ENCODE results near the gene KDM4B.

KDM4B gene

GRCh38 chr19:5131031-5131505 is 162.2 kb downstream of the KDM4B start:
- Histone ChIP-seq H3K4me1 (ENCODE audit: control insufficient read depth in 1 of 2, insufficient read depth in 2 of 2, low read length in 2 of 2) (no peaks in the 10 kb centered on the region), H3K27ac (ENCODE audit: low read depth, low read length) (no peak overlapping the region)

GRCh38 chr19:5131506-5132205 is 162.7 kb downstream of the KDM4B start:
- Histone ChIP-seq H3K4me3 (ENCODE audit: low read depth in 1 of 2, low read length in 2 of 2) (no peak overlapping the region), H3K27me3 (ENCODE audit: control insufficient read depth in 1 of 2, insufficient read depth in 2 of 2, low read length in 2 of 2) (no peaks in the 10 kb centered on the region), H3K9ac (ENCODE audit: low read depth in 1 of 2, low read length in 2 of 2) (no peak overlapping the region), H3K36me3 (ENCODE audit: control insufficient read depth in 1 of 2, insufficient read depth in 2 of 2, low read length in 2 of 2) (peaks cover 11 to 30% of the 10 kb centered on the region in 2 donors), H3K4me1 (ENCODE audit: control insufficient read depth in 1 of 2, insufficient read depth in 2 of 2, low read length in 2 of 2) (no peaks in the 10 kb centered on the region), H3K27ac (ENCODE audit: low read depth, low read length) (no peak overlapping the region), H3K9me3 (ENCODE audit: control insufficient read depth in 1 of 2, low read length in 2 of 2) (no peaks in the 10 kb centered on the region)

More at GRCh38 chr19:5131031-5131505, 162.2 kb downstream of the KDM4B start:
- H3K27me3 ChIP-seq (ENCODE audit: control insufficient read depth in 1 of 2, insufficient read depth in 2 of 2, low read length in 2 of 2), result no peaks in the 10 kb centered on the region
- peak overlapping the region in 1 of 2 donors; percentile 15 for H3K4me3 ChIP-seq (ENCODE audit: low read depth in 1 of 2, low read length in 2 of 2)
- no peaks in the 10 kb centered on the region for H3K9me3 ChIP-seq (ENCODE audit: control insufficient read depth in 1 of 2, low read length in 2 of 2)
- no peak overlapping the region for H3K9ac ChIP-seq (ENCODE audit: low read depth in 1 of 2, low read length in 2 of 2)
- H3K36me3 ChIP-seq (ENCODE audit: control insufficient read depth in 1 of 2, insufficient read depth in 2 of 2, low read length in 2 of 2), result peaks cover 11 to 30% of the 10 kb centered on the region in 2 donors

GRCh38 chr19:5132206-5132560 is 163.3 kb downstream of the KDM4B start:
- no peaks in the 10 kb centered on the region for H3K9me3 ChIP-seq (ENCODE audit: control insufficient read depth in 1 of 2, low read length in 2 of 2)
- no peak overlapping the region for H3K27ac ChIP-seq (ENCODE audit: low read depth, low read length)
- H3K4me3 ChIP-seq (ENCODE audit: low read depth in 1 of 2, low read length in 2 of 2), result no peak overlapping the region
- peaks cover 11 to 32% of the 10 kb centered on the region in 2 donors for H3K36me3 ChIP-seq (ENCODE audit: control insufficient read depth in 1 of 2, insufficient read depth in 2 of 2, low read length in 2 of 2)
- no peaks in the 10 kb centered on the region for H3K27me3 ChIP-seq (ENCODE audit: control insufficient read depth in 1 of 2, insufficient read depth in 2 of 2, low read length in 2 of 2)
- H3K4me1 ChIP-seq (ENCODE audit: control insufficient read depth in 1 of 2, insufficient read depth in 2 of 2, low read length in 2 of 2), result no peaks in the 10 kb centered on the region
- no peak overlapping the region for H3K9ac ChIP-seq (ENCODE audit: low read depth in 1 of 2, low read length in 2 of 2)

- H3K36me3 ChIP-seq (ENCODE audit: control insufficient read depth in 1 of 2, insufficient read depth in 2 of 2, low read length in 2 of 2), result peaks cover 19 to 40% of the 10 kb centered on the region in 2 donors
- H3K4me3 ChIP-seq (ENCODE audit: low read depth in 1 of 2, low read length in 2 of 2), result no peak overlapping the region
- H3K9me3 ChIP-seq (ENCODE audit: control insufficient read depth in 1 of 2, low read length in 2 of 2), result no peaks in the 10 kb centered on the region
- H3K27ac ChIP-seq (ENCODE audit: low read depth, low read length), result no peak overlapping the region
- no peaks in the 10 kb centered on the region for H3K4me1 ChIP-seq (ENCODE audit: control insufficient read depth in 1 of 2, insufficient read depth in 2 of 2, low read length in 2 of 2)
- no peaks in the 10 kb centered on the region for H3K27me3 ChIP-seq (ENCODE audit: control insufficient read depth in 1 of 2, insufficient read depth in 2 of 2, low read length in 2 of 2)
- no peak overlapping the region for H3K9ac ChIP-seq (ENCODE audit: low read depth in 1 of 2, low read length in 2 of 2)
Measured at GRCh38 chr19:5132698-5133651, 164.1 kb downstream of the KDM4B start.

GRCh38 chr19:5133986-5134595 is 165.2 kb downstream of the KDM4B start:
- Histone ChIP-seq H3K9me3 (ENCODE audit: control insufficient read depth in 1 of 2, low read length in 2 of 2) (no peaks in the 10 kb centered on the region), H3K27ac (ENCODE audit: low read depth, low read length) (no peak overlapping the region), H3K4me1 (ENCODE audit: control insufficient read depth in 1 of 2, insufficient read depth in 2 of 2, low read length in 2 of 2) (no peaks in the 10 kb centered on the region), H3K9ac (ENCODE audit: low read depth in 1 of 2, low read length in 2 of 2) (no peak overlapping the region), H3K27me3 (ENCODE audit: control insufficient read depth in 1 of 2, insufficient read depth in 2 of 2, low read length in 2 of 2) (no peaks in the 10 kb centered on the region), H3K4me3 (ENCODE audit: low read depth in 1 of 2, low read length in 2 of 2) (no peak overlapping the region), H3K36me3 (ENCODE audit: control insufficient read depth in 1 of 2, insufficient read depth in 2 of 2, low read length in 2 of 2) (peaks cover 24 to 51% of the 10 kb centered on the region in 2 donors)

- Histone ChIP-seq H3K27me3 (ENCODE audit: control insufficient read depth in 1 of 2, insufficient read depth in 2 of 2, low read length in 2 of 2) (no peaks in the 10 kb centered on the region), H3K9ac (ENCODE audit: low read depth in 1 of 2, low read length in 2 of 2) (no peak overlapping the region), H3K4me1 (ENCODE audit: control insufficient read depth in 1 of 2, insufficient read depth in 2 of 2, low read length in 2 of 2) (peaks cover 0 to 6% of the 10 kb centered on the region in 2 donors), H3K36me3 (ENCODE audit: control insufficient read depth in 1 of 2, insufficient read depth in 2 of 2, low read length in 2 of 2) (peaks cover 26 to 57% of the 10 kb centered on the region in 2 donors), H3K9me3 (ENCODE audit: control insufficient read depth in 1 of 2, low read length in 2 of 2) (no peaks in the 10 kb centered on the region), H3K4me3 (ENCODE audit: low read depth in 1 of 2, low read length in 2 of 2) (no peak overlapping the region), H3K27ac (ENCODE audit: low read depth, low read length) (no peak overlapping the region)
Measured at GRCh38 chr19:5134691-5135090, 165.8 kb downstream of the KDM4B start.

- no peaks in the 10 kb centered on the region for H3K9me3 ChIP-seq (ENCODE audit: control insufficient read depth in 1 of 2, low read length in 2 of 2)
- no peak overlapping the region for H3K4me3 ChIP-seq (ENCODE audit: low read depth in 1 of 2, low read length in 2 of 2)
- H3K27ac ChIP-seq (ENCODE audit: low read depth, low read length), result no peak overlapping the region
- H3K27me3 ChIP-seq (ENCODE audit: control insufficient read depth in 1 of 2, insufficient read depth in 2 of 2, low read length in 2 of 2), result no peaks in the 10 kb centered on the region
- H3K36me3 ChIP-seq (ENCODE audit: control insufficient read depth in 1 of 2, insufficient read depth in 2 of 2, low read length in 2 of 2), result peaks cover 26 to 60% of the 10 kb centered on the region in 2 donors
- peaks cover 0 to 7% of the 10 kb centered on the region in 2 donors for H3K4me1 ChIP-seq (ENCODE audit: control insufficient read depth in 1 of 2, insufficient read depth in 2 of 2, low read length in 2 of 2)
- H3K9ac ChIP-seq (ENCODE audit: low read depth in 1 of 2, low read length in 2 of 2), result no peak overlapping the region
Measured at GRCh38 chr19:5136073-5136855, 167.4 kb downstream of the KDM4B start.

- H3K4me3 ChIP-seq (ENCODE audit: low read depth in 1 of 2, low read length in 2 of 2), result no peak overlapping the region
- no peak overlapping the region for H3K9ac ChIP-seq (ENCODE audit: low read depth in 1 of 2, low read length in 2 of 2)
- peaks cover 26 to 64% of the 10 kb centered on the region in 2 donors for H3K36me3 ChIP-seq (ENCODE audit: control insufficient read depth in 1 of 2, insufficient read depth in 2 of 2, low read length in 2 of 2)
- H3K4me1 ChIP-seq (ENCODE audit: control insufficient read depth in 1 of 2, insufficient read depth in 2 of 2, low read length in 2 of 2), result peaks cover 0 to 7% of the 10 kb centered on the region in 2 donors
- no peaks in the 10 kb centered on the region for H3K27me3 ChIP-seq (ENCODE audit: control insufficient read depth in 1 of 2, insufficient read depth in 2 of 2, low read length in 2 of 2)
- no peak overlapping the region for H3K27ac ChIP-seq (ENCODE audit: low read depth, low read length)
- no peaks in the 10 kb centered on the region for H3K9me3 ChIP-seq (ENCODE audit: control insufficient read depth in 1 of 2, low read length in 2 of 2)
Measured at GRCh38 chr19:5137114-5137513, 168.2 kb downstream of the KDM4B start.

GRCh38 chr19:5137571-5138124 is 168.7 kb downstream of the KDM4B start:
- peaks cover 21 to 65% of the 10 kb centered on the region in 2 donors for H3K36me3 ChIP-seq (ENCODE audit: control insufficient read depth in 1 of 2, insufficient read depth in 2 of 2, low read length in 2 of 2)
- H3K27me3 ChIP-seq (ENCODE audit: control insufficient read depth in 1 of 2, insufficient read depth in 2 of 2, low read length in 2 of 2), result no peaks in the 10 kb centered on the region
- H3K27ac ChIP-seq (ENCODE audit: low read depth, low read length), result no peak overlapping the region

More at GRCh38 chr19:5137571-5138124, 168.7 kb downstream of the KDM4B start:
- no peak overlapping the region for H3K4me3 ChIP-seq (ENCODE audit: low read depth in 1 of 2, low read length in 2 of 2)
- peaks cover 0 to 7% of the 10 kb centered on the region in 2 donors for H3K4me1 ChIP-seq (ENCODE audit: control insufficient read depth in 1 of 2, insufficient read depth in 2 of 2, low read length in 2 of 2)
- no peak overlapping the region for H3K9ac ChIP-seq (ENCODE audit: low read depth in 1 of 2, low read length in 2 of 2)
- H3K9me3 ChIP-seq (ENCODE audit: control insufficient read depth in 1 of 2, low read length in 2 of 2), result no peaks in the 10 kb centered on the region

Measured in duodenal mucosa (tissue), 2 donors.